ENCODE data around the gene HFE.

DNA sequence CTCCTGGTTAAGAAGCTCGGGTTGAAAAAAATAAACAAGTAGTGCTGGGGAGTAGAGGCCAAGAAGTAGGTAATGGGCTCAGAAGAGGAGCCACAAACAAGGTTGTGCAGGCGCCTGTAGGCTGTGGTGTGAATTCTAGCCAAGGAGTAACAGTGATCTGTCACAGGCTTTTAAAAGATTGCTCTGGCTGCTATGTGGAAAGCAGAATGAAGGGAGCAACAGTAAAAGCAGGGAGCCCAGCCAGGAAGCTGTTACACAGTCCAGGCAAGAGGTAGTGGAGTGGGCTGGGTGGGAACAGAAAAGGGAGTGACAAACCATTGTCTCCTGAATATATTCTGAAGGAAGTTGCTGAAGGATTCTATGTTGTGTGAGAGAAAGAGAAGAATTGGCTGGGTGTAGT lies 2.0 kb downstream of the HFE start:
- no peak for TF ChIP-seq POLR2A (IDR thresholded peaks at IDR 0.05)
- TF ChIP-seq, protein P1, sequence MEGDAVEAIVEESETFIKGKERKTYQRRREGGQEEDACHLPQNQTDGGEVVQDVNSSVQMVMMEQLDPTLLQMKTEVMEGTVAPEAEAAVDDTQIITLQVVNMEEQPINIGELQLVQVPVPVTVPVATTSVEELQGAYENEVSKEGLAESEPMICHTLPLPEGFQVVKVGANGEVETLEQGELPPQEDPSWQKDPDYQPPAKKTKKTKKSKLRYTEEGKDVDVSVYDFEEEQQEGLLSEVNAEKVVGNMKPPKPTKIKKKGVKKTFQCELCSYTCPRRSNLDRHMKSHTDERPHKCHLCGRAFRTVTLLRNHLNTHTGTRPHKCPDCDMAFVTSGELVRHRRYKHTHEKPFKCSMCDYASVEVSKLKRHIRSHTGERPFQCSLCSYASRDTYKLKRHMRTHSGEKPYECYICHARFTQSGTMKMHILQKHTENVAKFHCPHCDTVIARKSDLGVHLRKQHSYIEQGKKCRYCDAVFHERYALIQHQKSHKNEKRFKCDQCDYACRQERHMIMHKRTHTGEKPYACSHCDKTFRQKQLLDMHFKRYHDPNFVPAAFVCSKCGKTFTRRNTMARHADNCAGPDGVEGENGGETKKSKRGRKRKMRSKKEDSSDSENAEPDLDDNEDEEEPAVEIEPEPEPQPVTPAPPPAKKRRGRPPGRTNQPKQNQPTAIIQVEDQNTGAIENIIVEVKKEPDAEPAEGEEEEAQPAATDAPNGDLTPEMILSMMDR (IDR thresholded peaks at IDR 0.05) = no peak
